Measurements from ENCODE around the gene GRIK3.
"Not testable (repeated sequence)": the region's sequence is repeated elsewhere in the genome, so short reads cannot be mapped to it uniquely, and the experiment has no call there.

The GRIK3 gene

GRCh38 chr1:36776256-36776655 lies 258.1 kb downstream of the GRIK3 start:
- DNase-seq, result no peak

GRCh38 chr1:36775716-36776115 lies 258.6 kb downstream of the GRIK3 start:
- DNase-seq, result no peak

GRCh38 chr1:36773827-36774541 lies 260.3 kb downstream of the GRIK3 start:
- no peak for DNase-seq

- no peak for DNase-seq
These were observed 261.4 kb downstream of the GRIK3 start for GRCh38 chr1:36772647-36773495.

- DNase-seq, result no peak
These were observed 262.5 kb downstream of the GRIK3 start for GRCh38 chr1:36771660-36772284.

- no peak for DNase-seq
These were observed 263.1 kb downstream of the GRIK3 start for GRCh38 chr1:36771240-36771639.

- DNase-seq, result no peak
These were observed 264.2 kb downstream of the GRIK3 start for GRCh38 chr1:36769886-36770830.

GRCh38 chr1:36768486-36769178 lies 265.7 kb downstream of the GRIK3 start:
- DNase-seq, result no peak

- DNase-seq, result not testable (repeated sequence)
These were observed 266.9 kb downstream of the GRIK3 start for GRCh38 chr1:36767429-36767828.

- DNase-seq, result no peak
These were observed 267.8 kb downstream of the GRIK3 start for GRCh38 chr1:36766481-36766880.

- DNase-seq, result no peak
These were observed 268.5 kb downstream of the GRIK3 start for GRCh38 chr1:36765785-36766300.

GRCh38 chr1:36764798-36765197 lies 269.5 kb downstream of the GRIK3 start:
- DNase-seq, result no peak

- DNase-seq, result peak; percentile 17
These were observed 270.5 kb downstream of the GRIK3 start for GRCh38 chr1:36763771-36764170.

GRCh38 chr1:36762174-36762573 lies 272.1 kb downstream of the GRIK3 start:
- DNase-seq, result no peak

GRCh38 chr1:36761113-36761512 lies 273.2 kb downstream of the GRIK3 start:
- no peak for DNase-seq

GRCh38 chr1:36760081-36760480 lies 274.2 kb downstream of the GRIK3 start:
- no peak for DNase-seq

- DNase-seq, result no peak
These were observed 275.0 kb downstream of the GRIK3 start for GRCh38 chr1:36759355-36759754.

GRCh38 chr1:36755303-36756230 lies 278.7 kb downstream of the GRIK3 start:
- no peak for DNase-seq

GRCh38 chr1:36754366-36754765 lies 279.9 kb downstream of the GRIK3 start:
- DNase-seq, result no peak

- no peak for DNase-seq
These were observed 280.9 kb downstream of the GRIK3 start for GRCh38 chr1:36753451-36753850.

Data from RPMI8226 (cell line).